Measurements from ENCODE around the gene CCDC13.

- TF ChIP-seq CTCF (IDR thresholded peaks at IDR 0.05; ENCODE audit: insufficient read depth, low read depth, low read length) (no peak), EZH2 (IDR thresholded peaks at IDR 0.05; ENCODE audit: insufficient read depth, low read length) (no peak)
These were observed 13.6 kb upstream of the CCDC13 start for GRCh38 chr3:42786631-42787030.
